IPS-20b (cell line): ENCODE data around the gene UBA52.
"Not testable (repeated sequence)": the region's sequence is repeated elsewhere in the genome, so short reads cannot be mapped to it uniquely, and the experiment has no call there.

Experiments
- H3K27ac ChIP-seq: one replicate; pipeline ENCODE4 v1.5.1; 2013; ENCODE audit warnings: low read length
- H3K27me3 ChIP-seq: 2 replicates; pipeline ENCODE4 v1.6.1; 2013; ENCODE audit warnings: mild to moderate bottlenecking, low read length, inconsistent platforms; ENCODE audit not compliant: insufficient read depth
- H3K36me3 ChIP-seq: 2 replicates; pipeline ENCODE4 v1.6.1; 2013; ENCODE audit warnings: low read depth, mild to moderate bottlenecking, inconsistent platforms, low read length, moderate library complexity; ENCODE audit not compliant: insufficient read depth
- H3K4me1 ChIP-seq: 2 replicates; pipeline ENCODE4 v1.6.1; 2013; ENCODE audit warnings: mild to moderate bottlenecking, control low read depth, inconsistent platforms, low read length, moderate library complexity; ENCODE audit not compliant: insufficient read depth
- H3K4me3 ChIP-seq: 2 replicates; pipeline ENCODE4 v1.5.1; 2013; ENCODE audit warnings: mild to moderate bottlenecking, low read length, inconsistent platforms
- H3K9ac ChIP-seq: 2 replicates; pipeline ENCODE4 v1.6.1; 2013; ENCODE audit warnings: low read depth, mild to moderate bottlenecking, inconsistent platforms, low read length, moderate library complexity
- H3K9me3 ChIP-seq: 2 replicates; pipeline ENCODE4 v1.6.1; 2013; ENCODE audit warnings: mild to moderate bottlenecking, low read depth, low read length, inconsistent platforms; ENCODE audit not compliant: insufficient read depth

The UBA52 gene

GRCh38 chr19:18596752-18597157 lies 25.1 kb downstream of the UBA52 start:
- H3K9ac ChIP-seq, result no peak overlapping the region
- peaks cover 54% of the 10 kb centered on the region for H3K27me3 ChIP-seq
- no peak overlapping the region for H3K4me3 ChIP-seq
- no peaks in the 10 kb centered on the region for H3K36me3 ChIP-seq
- H3K9me3 ChIP-seq, result no peaks in the 10 kb centered on the region
- no peak overlapping the region for H3K27ac ChIP-seq
- H3K4me1 ChIP-seq, result peaks cover 12% of the 10 kb centered on the region; the same call in 1 of the 2 replicates

GRCh38 chr19:18597809-18598660 lies 26.4 kb downstream of the UBA52 start:
- no peak overlapping the region for H3K4me3 ChIP-seq
- no peak overlapping the region for H3K27ac ChIP-seq
- H3K4me1 ChIP-seq, result peaks cover 12% of the 10 kb centered on the region; the same call in 1 of the 2 replicates
- H3K36me3 ChIP-seq, result no peaks in the 10 kb centered on the region
- H3K27me3 ChIP-seq, result peaks cover 66% of the 10 kb centered on the region
- H3K9me3 ChIP-seq, result no peaks in the 10 kb centered on the region
- no peak overlapping the region for H3K9ac ChIP-seq

DNA sequence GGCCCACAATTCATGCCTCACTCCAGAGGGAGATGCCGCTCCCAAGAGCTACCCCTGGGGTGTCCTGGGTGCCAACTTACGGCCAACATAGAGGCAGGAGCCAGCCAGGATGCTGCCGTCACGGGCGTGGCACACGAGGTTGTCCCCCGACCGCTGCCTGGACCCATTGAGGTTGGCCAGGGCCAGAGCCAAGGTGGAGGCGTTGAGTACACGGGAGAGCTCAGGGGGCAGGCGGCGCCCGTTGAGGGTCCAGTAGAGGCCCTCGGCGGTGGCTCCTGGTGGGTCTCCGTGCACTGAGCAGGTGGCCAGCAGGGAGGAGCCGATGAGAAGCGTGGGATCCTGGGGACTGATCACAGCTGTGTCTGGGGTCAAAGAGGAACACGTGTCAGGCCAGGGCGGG lies 27.8 kb downstream of the UBA52 start:
- Histone ChIP-seq H3K27ac (no peak overlapping the region), H3K4me3 (no peak overlapping the region), H3K9me3 (no peaks in the 10 kb centered on the region), H3K9ac (no peak overlapping the region), H3K4me1 (peaks cover 12% of the 10 kb centered on the region; the same call in 1 of the 2 replicates), H3K36me3 (no peaks in the 10 kb centered on the region), H3K27me3 (peaks cover 81% of the 10 kb centered on the region)

GRCh38 chr19:18600692-18601397 lies 29.2 kb downstream of the UBA52 start:
- not testable (repeated sequence) for H3K4me1 ChIP-seq, H3K4me3 ChIP-seq, H3K9me3 ChIP-seq, H3K36me3 ChIP-seq, H3K9ac ChIP-seq, H3K27ac ChIP-seq
- peaks cover 82% of the 10 kb centered on the region for H3K27me3 ChIP-seq

DNA sequence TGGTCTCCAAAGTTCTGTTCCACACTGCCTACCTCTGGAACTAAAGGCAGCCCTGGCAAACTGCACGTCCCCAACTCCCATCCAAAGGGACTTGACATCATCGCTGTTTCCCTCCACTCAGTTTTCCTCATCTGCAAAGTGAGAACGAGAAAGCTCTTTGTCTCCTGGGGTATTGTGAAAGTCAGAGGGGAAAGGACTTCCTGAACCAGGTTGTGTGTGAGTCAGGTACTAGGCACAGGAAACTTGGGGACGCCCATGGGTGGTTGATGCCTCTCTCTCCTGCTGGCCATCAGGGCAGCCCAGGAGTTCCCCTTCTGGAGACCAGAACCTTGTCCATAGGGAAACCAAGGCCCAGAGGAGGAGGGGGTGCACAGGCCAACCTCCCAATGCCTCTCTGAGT lies 30.2 kb downstream of the UBA52 start:
- Histone ChIP-seq H3K9me3 (no peaks in the 10 kb centered on the region), H3K27ac (no peak overlapping the region), H3K36me3 (no peaks in the 10 kb centered on the region), H3K4me3 (no peak overlapping the region), H3K9ac (no peak overlapping the region), H3K4me1 (peaks cover 5% of the 10 kb centered on the region; the same call in 1 of the 2 replicates), H3K27me3 (peaks cover 82% of the 10 kb centered on the region)

GRCh38 chr19:18603255-18603957 lies 31.7 kb downstream of the UBA52 start:
- no peak overlapping the region for H3K27ac ChIP-seq
- H3K9me3 ChIP-seq, result no peaks in the 10 kb centered on the region
- H3K9ac ChIP-seq, result no peak overlapping the region
- no peaks in the 10 kb centered on the region for H3K36me3 ChIP-seq
- peaks cover 12% of the 10 kb centered on the region; the same call in 1 of the 2 replicates for H3K4me1 ChIP-seq
- H3K4me3 ChIP-seq, result peak overlapping the region; percentile 42; the same call in 1 of the 2 replicates
- peaks cover 93% of the 10 kb centered on the region for H3K27me3 ChIP-seq

DNA sequence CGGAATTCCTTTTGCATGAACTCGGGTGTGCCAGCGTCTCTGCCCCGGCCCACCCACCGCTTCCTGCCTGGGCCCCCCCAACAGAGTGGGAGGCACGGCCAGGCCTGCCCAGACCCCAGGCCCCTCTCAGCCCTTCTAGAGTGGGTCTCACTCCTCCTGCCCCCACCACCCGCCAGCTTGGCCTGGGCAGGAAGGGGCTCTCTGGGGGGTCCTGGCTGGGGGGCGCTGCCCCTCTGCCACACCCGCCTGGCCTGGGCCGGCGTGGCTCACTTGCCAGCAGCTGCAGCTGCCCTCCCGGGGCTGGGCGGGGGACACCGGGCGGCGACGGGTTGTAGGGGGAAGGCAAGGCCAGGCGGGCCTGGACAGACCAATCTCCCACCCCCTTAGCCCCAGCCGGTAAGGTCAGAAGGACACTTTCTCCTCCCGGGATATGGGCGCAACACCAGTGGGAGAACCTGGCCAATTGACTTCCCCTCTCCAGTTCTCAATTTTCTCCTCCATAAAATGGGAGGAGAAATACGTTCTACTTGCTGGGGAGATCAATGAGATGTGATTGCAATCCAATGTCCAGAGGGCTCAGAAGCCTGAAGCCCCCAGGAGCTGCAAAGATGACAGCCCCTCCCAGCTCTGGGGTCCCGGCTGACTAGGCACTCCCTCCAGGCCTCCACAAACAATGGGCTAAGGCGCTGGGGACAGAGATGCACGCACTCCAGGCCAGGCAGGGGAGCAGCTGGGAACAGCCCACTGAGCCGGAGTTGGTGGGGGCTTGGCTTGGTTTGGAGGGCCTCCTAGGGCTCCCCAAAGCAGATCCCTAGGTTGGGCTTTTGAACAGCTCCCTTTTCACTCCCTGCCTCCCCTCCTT lies 32.5 kb downstream of the UBA52 start:
- no peak overlapping the region; the same call in 1 of the 2 replicates for H3K4me3 ChIP-seq
- H3K9ac ChIP-seq, result no peak overlapping the region
- no peaks in the 10 kb centered on the region for H3K36me3 ChIP-seq
- H3K27me3 ChIP-seq, result peaks cover 93% of the 10 kb centered on the region
- peaks cover 12% of the 10 kb centered on the region; the same call in 1 of the 2 replicates for H3K4me1 ChIP-seq
- H3K27ac ChIP-seq, result no peak overlapping the region
- H3K9me3 ChIP-seq, result no peaks in the 10 kb centered on the region

GRCh38 chr19:18604820-18605159 lies 33.1 kb downstream of the UBA52 start:
- H3K9me3 ChIP-seq, result no peaks in the 10 kb centered on the region
- H3K27me3 ChIP-seq, result peaks cover 93% of the 10 kb centered on the region
- H3K9ac ChIP-seq, result no peak overlapping the region
- H3K27ac ChIP-seq, result no peak overlapping the region
- H3K36me3 ChIP-seq, result no peaks in the 10 kb centered on the region
- no peak overlapping the region for H3K4me3 ChIP-seq
- peaks cover 15% of the 10 kb centered on the region; the same call in 1 of the 2 replicates for H3K4me1 ChIP-seq

DNA sequence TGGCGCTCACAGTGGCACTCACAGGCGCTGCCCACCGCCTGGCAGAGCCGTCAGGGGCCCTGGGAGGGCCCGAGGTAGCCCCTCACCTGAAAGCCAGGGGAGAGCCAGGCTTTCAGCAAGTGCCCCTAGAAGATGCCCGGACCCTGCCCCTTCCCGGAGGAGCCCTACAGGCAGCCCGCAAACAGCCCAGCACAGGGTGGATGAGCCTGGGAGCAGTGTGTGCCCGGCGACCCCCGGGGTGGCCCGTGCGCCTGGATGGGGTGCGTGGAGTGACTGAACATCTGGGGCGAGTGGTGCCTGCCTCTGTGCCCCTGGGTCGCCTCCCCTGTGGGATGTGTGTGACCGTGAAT lies 33.5 kb downstream of the UBA52 start:
- no peak overlapping the region for H3K4me3 ChIP-seq
- H3K36me3 ChIP-seq, result no peaks in the 10 kb centered on the region
- no peak overlapping the region for H3K9ac ChIP-seq
- peaks cover 17% of the 10 kb centered on the region; the same call in 1 of the 2 replicates for H3K4me1 ChIP-seq
- no peaks in the 10 kb centered on the region for H3K9me3 ChIP-seq
- H3K27me3 ChIP-seq, result peaks cover 93% of the 10 kb centered on the region
- H3K27ac ChIP-seq, result no peak overlapping the region

DNA sequence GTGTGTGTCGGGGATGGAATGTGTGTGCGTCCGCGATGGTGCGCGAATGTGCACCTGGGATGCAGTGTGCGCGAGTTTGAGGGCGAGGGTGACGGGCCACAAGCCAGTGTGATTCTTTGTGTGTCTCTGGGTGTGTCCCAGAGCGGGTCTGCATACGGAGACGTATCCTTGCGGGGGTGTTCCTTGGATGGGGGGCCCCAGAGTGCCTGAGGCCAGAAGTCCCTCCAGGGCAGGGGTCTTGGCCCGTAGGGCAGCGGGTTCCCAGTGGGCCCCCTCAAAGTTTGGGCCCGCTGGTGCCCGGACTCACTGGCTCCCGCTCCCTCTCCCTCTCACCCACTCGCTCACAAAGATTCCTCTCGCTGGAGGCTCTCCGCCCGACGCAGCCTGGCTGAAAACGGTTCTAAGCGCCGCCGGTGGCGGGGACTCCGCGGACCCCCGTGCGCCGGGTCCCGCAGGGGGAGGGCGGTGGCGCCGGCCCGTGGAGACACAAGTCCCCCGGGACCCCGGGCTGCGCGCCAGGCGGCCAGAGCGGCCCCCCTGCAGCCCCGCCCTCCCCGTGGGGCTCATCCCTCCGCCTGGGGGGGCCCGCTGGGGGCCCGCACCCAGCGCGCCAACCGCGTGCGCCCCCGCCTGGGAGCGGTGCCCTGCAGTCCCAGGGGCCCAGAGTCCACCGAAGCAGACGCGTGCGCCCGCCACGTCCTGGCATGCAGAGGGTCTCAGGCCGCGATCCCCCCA lies 34.1 kb downstream of the UBA52 start:
- Histone ChIP-seq H3K4me3 (no peak overlapping the region), H3K9me3 (no peaks in the 10 kb centered on the region), H3K27me3 (peaks cover 97% of the 10 kb centered on the region), H3K27ac (no peak overlapping the region), H3K4me1 (peaks cover 20% of the 10 kb centered on the region; the same call in 1 of the 2 replicates), H3K36me3 (no peaks in the 10 kb centered on the region), H3K9ac (no peak overlapping the region)
